AML-193 (cell line): ENCODE measurements around the gene FOXL3.
"Not testable (repeated sequence)": the region's sequence is repeated elsewhere in the genome, so short reads cannot be mapped to it uniquely, and the experiment has no call there.

Experiments
- DNase-seq, 2 experiments: peaks; one replicate each; lab custom pipeline; 2025; lab: John Stamatoyannopoulos, UW

FOXL3 gene

GRCh38 chr7:289756-290553 is at the start of gene FOXL3:
Gene FOXL3 (plus strand): TSS chr7:290170. CDS start chr7:290170, 0 bp downstream.
- DNase-seq, result no peak

GRCh38 chr7:240887-241421 is 49.0 kb upstream of the FOXL3 start:
- no peak for DNase-seq

- DNase-seq, result no peak
Observed at GRCh38 chr7:241513-241912, 48.5 kb upstream of the FOXL3 start.

GRCh38 chr7:242826-243579 is 47.0 kb upstream of the FOXL3 start:
- not testable (repeated sequence) for DNase-seq

- not testable (repeated sequence) for DNase-seq
Observed at GRCh38 chr7:243580-243978, 46.4 kb upstream of the FOXL3 start.

- no peak for DNase-seq
Observed at GRCh38 chr7:244974-245373, 45.0 kb upstream of the FOXL3 start.

- no peak for DNase-seq
Observed at GRCh38 chr7:245574-246295, 44.2 kb upstream of the FOXL3 start.

- DNase-seq, result no peak
Observed at GRCh38 chr7:246451-246850, 43.5 kb upstream of the FOXL3 start.

GRCh38 chr7:247181-247580 is 42.8 kb upstream of the FOXL3 start:
- DNase-seq, result no peak

- no peak for DNase-seq
Observed at GRCh38 chr7:247636-248035, 42.3 kb upstream of the FOXL3 start.

GRCh38 chr7:248732-249435 is 41.1 kb upstream of the FOXL3 start:
- DNase-seq, result no peak

GRCh38 chr7:249989-250388 is 40.0 kb upstream of the FOXL3 start:
- no peak for DNase-seq

GRCh38 chr7:250523-250922 is 39.4 kb upstream of the FOXL3 start:
- DNase-seq, result no peak

- DNase-seq, result no peak
Observed at GRCh38 chr7:251005-251404, 39.0 kb upstream of the FOXL3 start.

GRCh38 chr7:251446-252175 is 38.4 kb upstream of the FOXL3 start:
- no peak for DNase-seq

- no peak for DNase-seq
Observed at GRCh38 chr7:252216-252965, 37.6 kb upstream of the FOXL3 start.

GRCh38 chr7:252981-253380 is 37.0 kb upstream of the FOXL3 start:
- DNase-seq, result no peak

- no peak for DNase-seq
Observed at GRCh38 chr7:253581-254336, 36.2 kb upstream of the FOXL3 start.

GRCh38 chr7:254337-255037 is 35.5 kb upstream of the FOXL3 start:
- DNase-seq, result no peak
